Hepatocyte (in vitro differentiated cells): ENCODE results near the gene AGAP3.
"Not testable (repeated sequence)": the region's sequence is repeated elsewhere in the genome, so short reads cannot be mapped to it uniquely, and the experiment has no call there.

Experiments used
- EZH2 ChIP-seq: fragments of 200-600 bp; sonication (generic); IDR thresholded peaks from 2 replicates; pipeline ENCODE4 v1.6.1; 2016; ENCODE audit warnings: antibody characterized with exemption, mild to moderate bottlenecking, borderline replicate concordance
- TF ChIP-seq, protein P1 (sequence below): fragments of 200-600 bp; sonication (generic); IDR thresholded peaks from 2 replicates; pipeline ENCODE4 v1.5.1; 2016; ENCODE audit warnings: antibody characterized with exemption, mild to moderate bottlenecking; ENCODE audit not compliant: poor library complexity

DNA sequence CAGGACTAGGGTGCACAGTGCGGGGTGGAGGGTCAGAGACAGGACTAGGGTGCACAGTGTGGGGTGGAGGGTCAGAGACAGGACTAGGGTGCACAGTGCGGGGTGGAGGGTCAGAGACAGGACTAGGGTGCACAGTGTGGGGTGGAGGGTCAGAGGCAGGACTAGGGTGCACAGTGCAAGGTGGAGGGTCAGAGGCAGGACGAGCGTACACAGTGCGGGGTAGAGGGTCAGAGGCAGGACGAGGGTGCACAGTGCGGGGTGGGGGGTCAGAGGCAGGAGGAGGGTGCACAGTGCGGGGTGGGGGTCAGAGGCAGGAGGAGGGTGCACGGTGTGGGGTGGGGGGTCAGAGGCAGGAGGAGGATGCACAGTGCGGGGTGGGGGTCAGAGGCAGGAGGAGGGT lies 42.8 kb upstream of the AGAP3 start:
- TF ChIP-seq, protein P1, sequence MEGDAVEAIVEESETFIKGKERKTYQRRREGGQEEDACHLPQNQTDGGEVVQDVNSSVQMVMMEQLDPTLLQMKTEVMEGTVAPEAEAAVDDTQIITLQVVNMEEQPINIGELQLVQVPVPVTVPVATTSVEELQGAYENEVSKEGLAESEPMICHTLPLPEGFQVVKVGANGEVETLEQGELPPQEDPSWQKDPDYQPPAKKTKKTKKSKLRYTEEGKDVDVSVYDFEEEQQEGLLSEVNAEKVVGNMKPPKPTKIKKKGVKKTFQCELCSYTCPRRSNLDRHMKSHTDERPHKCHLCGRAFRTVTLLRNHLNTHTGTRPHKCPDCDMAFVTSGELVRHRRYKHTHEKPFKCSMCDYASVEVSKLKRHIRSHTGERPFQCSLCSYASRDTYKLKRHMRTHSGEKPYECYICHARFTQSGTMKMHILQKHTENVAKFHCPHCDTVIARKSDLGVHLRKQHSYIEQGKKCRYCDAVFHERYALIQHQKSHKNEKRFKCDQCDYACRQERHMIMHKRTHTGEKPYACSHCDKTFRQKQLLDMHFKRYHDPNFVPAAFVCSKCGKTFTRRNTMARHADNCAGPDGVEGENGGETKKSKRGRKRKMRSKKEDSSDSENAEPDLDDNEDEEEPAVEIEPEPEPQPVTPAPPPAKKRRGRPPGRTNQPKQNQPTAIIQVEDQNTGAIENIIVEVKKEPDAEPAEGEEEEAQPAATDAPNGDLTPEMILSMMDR = not testable (repeated sequence)
- TF ChIP-seq EZH2 = not testable (repeated sequence)
